CD4-positive, alpha-beta T cell treated with Interferon alpha-2 for 1 hour (primary cell): ENCODE data around the gene PRKAB1.

Source experiments
- DNase-seq, 2 donors: peaks; one replicate each; pipeline ENCODE4 v3.0.0-alpha.2; 2020 to 2022

Gene PRKAB1

GRCh38 chr12:119715268-119715620, 47.3 kb downstream of the PRKAB1 start:
- no peak for DNase-seq

- no peak for DNase-seq
Observed at GRCh38 chr12:119718141-119718540, 50.2 kb downstream of the PRKAB1 start.

GRCh38 chr12:119720349-119720748, 52.4 kb downstream of the PRKAB1 start:
- no peak for DNase-seq

GRCh38 chr12:119721306-119721705, 53.4 kb downstream of the PRKAB1 start:
- no peak for DNase-seq

- DNase-seq: no peak
Observed at GRCh38 chr12:119725523-119725922, 57.6 kb downstream of the PRKAB1 start.

GRCh38 chr12:119727600-119728443, 59.9 kb downstream of the PRKAB1 start:
- no peak for DNase-seq

GRCh38 chr12:119728444-119728745, 60.5 kb downstream of the PRKAB1 start:
- DNase-seq: no peak

DNA sequence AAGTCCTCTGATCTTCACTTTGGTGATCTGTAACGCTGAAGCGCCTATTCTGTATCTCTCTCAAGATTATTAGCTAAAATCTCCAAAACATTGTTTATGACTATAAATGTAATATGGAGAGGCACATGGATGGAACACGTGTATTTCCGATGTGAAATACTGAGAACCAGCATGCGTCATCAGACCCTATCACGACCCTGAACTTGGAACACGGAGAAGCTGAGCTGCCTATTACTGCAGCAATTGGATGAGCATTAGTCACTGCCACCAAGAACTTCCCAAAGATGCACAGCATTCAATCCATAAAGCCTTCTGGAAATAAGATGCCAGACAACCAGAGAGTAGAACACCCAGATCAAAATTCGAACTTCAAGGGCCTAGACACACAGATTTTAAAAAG, 61.9 kb downstream of the PRKAB1 start:
- DNase-seq: no peak

DNA sequence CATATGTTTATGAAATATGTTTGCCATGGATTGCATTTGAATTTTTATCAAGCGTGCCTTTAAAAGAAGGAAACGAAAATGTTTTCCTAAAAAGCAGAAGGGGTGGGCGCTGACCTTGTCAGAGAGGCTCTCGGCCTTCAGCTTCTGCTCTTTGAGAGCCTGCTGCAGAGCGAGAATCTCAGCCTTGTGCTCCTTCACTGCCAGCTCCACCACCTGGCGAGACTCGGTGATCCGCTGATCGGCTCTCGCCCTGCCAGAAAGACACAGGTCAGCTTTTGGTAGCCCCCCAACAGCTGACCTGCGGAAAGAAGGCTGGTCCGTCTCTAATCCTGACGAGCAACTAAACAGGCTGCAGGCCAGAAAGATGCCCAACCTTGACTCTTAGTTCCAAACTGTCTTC, 62.4 kb downstream of the PRKAB1 start:
- DNase-seq: no peak
